ENCODE measurements around the gene LNPEP. TPM values are rescaled to one million over a fixed set of nuclear protein-coding genes. Genes with fewer than 3 reads are reported as not detected.
A peak's percentile ranks its signal among the peaks of the same experiment; 100 is the strongest.

Gene LNPEP
- total RNA-seq, 4 donors from 2014 or later = 7.2 to 40.5 (median 34.8) TPM

DNA sequence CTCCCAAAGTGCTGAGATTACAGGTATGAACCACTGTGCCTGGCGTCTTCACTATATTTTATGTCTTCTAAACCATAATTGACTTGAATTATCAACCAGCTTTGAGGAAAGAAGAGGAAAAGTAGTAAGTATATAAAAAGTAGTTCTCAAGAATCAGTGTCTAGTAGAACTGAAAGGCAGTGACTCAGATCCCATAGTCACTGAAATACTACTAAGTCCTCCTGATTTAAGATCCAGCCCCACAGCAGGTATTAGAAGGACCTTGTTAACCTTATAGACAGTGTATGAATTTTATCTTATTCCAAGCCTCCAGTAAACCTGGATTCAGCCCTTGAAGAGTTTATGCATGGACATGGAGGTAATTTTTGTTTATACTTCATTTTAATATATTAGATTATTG, 31.5 kb downstream of the LNPEP start:
- no peak for DNase-seq
- 56 to 59% methylated on average over 1 of the region's 1 CpG for WGBS, 2 donors (ENCODE audit: low coverage in 1 of 2)
- H3K4me1 ChIP-seq = peaks cover 0 to 67% (median 24%) of the 10 kb centered on the region in 4 donors
- TF ChIP-seq, protein P1, sequence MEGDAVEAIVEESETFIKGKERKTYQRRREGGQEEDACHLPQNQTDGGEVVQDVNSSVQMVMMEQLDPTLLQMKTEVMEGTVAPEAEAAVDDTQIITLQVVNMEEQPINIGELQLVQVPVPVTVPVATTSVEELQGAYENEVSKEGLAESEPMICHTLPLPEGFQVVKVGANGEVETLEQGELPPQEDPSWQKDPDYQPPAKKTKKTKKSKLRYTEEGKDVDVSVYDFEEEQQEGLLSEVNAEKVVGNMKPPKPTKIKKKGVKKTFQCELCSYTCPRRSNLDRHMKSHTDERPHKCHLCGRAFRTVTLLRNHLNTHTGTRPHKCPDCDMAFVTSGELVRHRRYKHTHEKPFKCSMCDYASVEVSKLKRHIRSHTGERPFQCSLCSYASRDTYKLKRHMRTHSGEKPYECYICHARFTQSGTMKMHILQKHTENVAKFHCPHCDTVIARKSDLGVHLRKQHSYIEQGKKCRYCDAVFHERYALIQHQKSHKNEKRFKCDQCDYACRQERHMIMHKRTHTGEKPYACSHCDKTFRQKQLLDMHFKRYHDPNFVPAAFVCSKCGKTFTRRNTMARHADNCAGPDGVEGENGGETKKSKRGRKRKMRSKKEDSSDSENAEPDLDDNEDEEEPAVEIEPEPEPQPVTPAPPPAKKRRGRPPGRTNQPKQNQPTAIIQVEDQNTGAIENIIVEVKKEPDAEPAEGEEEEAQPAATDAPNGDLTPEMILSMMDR (IDR thresholded peaks at IDR 0.05) = no peak
- no peak for TF ChIP-seq POLR2A (IDR thresholded peaks at IDR 0.05)
- TF ChIP-seq EP300 (IDR thresholded peaks at IDR 0.05; ENCODE audit: low read depth) = no peak
- TF ChIP-seq POLR2AphosphoS5 (IDR thresholded peaks at IDR 0.05) = no peak
- intact Hi-C loops (cut with DNase I; ENCODE audit: low total_unique reads) (no loop called here), in situ Hi-C loops (cut with MboI; ENCODE audit: low pct_ligation_motif_present in 1 of 4, low pct_unique_long_range_greater_than_20kb in 1 of 4, low sequenced_read_pairs in 3 of 4) (no loop called here)
- H3K36me3 ChIP-seq = no peaks in the 10 kb centered on the region
- no peaks in the 10 kb centered on the region for H3K27me3 ChIP-seq
- no peak overlapping the region for H3K4me3 ChIP-seq
- H3K9me3 ChIP-seq = no peaks in the 10 kb centered on the region
- peak overlapping the region in 2 of 4 donors; percentile 22 to 38 for H3K27ac ChIP-seq

DNA sequence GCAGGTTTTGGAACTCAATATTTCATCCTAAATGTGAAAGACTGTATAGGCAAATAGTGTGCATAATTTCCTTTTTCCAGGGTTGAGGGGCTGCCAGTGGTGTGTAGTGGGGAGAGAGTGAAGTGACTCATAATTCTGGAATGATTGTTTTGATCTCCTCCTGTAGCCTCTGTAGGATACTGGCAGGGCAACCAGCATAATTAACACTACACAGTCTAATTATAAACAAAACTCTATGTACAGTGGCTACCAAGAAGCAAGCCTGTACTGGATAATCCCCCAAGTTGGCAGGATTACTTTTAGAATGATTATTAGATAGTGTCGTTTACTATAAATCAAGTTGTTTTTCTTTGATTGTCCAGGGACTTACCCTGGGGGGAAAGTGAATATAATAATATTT, 32.2 kb downstream of the LNPEP start:
- TF ChIP-seq POLR2A (IDR thresholded peaks at IDR 0.05) (no peak), POLR2AphosphoS5 (IDR thresholded peaks at IDR 0.05) (no peak), EP300 (IDR thresholded peaks at IDR 0.05; ENCODE audit: low read depth) (no peak)
- TF ChIP-seq, protein P1 (IDR thresholded peaks at IDR 0.05) = no peak

DNA sequence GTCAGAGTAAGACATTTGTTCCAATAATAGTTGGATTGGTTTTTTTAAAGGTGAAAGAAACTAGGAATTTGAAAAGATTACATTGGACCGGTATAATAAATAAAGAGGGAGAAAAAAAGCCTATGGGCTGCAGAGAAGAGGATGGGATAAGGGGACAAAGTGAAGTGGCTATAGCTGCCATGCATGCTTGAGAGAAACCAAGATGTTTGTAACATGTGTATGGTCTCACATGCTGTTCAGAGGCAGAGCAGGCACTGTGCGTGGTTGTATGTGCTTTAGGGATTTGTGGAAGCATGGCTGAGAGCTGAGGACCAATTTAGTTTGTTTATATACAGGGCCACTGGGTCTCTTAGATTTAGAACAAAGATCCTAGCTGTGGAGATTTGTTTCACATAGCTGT, 32.7 kb downstream of the LNPEP start:
- 56 to 64% methylated on average over 2 of the region's 2 CpGs for WGBS, 2 donors (ENCODE audit: low coverage in 1 of 2)
- TF ChIP-seq POLR2A (IDR thresholded peaks at IDR 0.05) (no peak), POLR2AphosphoS5 (IDR thresholded peaks at IDR 0.05) (no peak), EP300 (IDR thresholded peaks at IDR 0.05; ENCODE audit: low read depth) (no peak)
- TF ChIP-seq, protein P1 (IDR thresholded peaks at IDR 0.05) = no peak
- Histone ChIP-seq H3K9me3 (no peaks in the 10 kb centered on the region), H3K27me3 (no peaks in the 10 kb centered on the region), H3K27ac (peak overlapping the region; percentile 7 to 38 (median 15)), H3K36me3 (no peaks in the 10 kb centered on the region), H3K4me1 (peaks cover 0 to 58% (median 15%) of the 10 kb centered on the region in 4 donors), H3K4me3 (no peak overlapping the region)
- DNase-seq = no peak
- in situ Hi-C loops (cut with MboI; ENCODE audit: low pct_ligation_motif_present in 1 of 4, low pct_unique_long_range_greater_than_20kb in 1 of 4, low sequenced_read_pairs in 3 of 4) (no loop called here), intact Hi-C loops (cut with DNase I; ENCODE audit: low total_unique reads) (no loop called here)

More for the DNA sequence above, 32.2 kb downstream of the LNPEP start:
- peaks cover 0 to 64% (median 18%) of the 10 kb centered on the region in 4 donors for H3K4me1 ChIP-seq
- WGBS, 2 donors (ENCODE audit: low coverage in 1 of 2) = 44 to 56% methylated on average over 1 of the region's 1 CpG
- intact Hi-C loops (cut with DNase I; ENCODE audit: low total_unique reads) (no loop called here), in situ Hi-C loops (cut with MboI; ENCODE audit: low pct_ligation_motif_present in 1 of 4, low pct_unique_long_range_greater_than_20kb in 1 of 4, low sequenced_read_pairs in 3 of 4) (no loop called here)
- no peak overlapping the region for H3K4me3 ChIP-seq
- H3K9me3 ChIP-seq = no peaks in the 10 kb centered on the region
- no peak for DNase-seq
- H3K36me3 ChIP-seq = no peaks in the 10 kb centered on the region
- H3K27ac ChIP-seq = peak overlapping the region; percentile 7 to 38 (median 15)
- no peaks in the 10 kb centered on the region for H3K27me3 ChIP-seq

DNA sequence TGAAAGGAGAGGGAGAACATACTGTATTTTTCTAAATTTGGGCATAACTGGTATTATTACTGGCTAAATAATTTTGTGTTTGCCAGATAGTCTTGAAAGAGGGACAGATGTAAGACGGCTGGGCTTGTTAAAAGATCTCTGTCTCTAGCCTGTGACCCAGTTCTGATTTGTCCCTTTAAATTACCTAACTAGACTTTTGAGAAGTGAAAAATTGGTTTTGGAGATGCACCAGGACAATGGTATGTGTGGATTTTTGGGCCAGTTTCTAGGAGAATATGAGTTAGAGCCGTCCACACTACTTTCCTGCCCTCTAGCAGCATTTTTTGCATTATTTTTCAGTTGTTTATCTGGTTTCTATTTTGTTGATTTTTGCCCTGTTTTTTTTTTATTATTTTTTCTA, 33.5 kb downstream of the LNPEP start:
- Histone ChIP-seq H3K4me1 (peaks cover 0 to 51% (median 15%) of the 10 kb centered on the region in 4 donors), H3K27ac (peak overlapping the region in 2 of 4 donors; percentile 22 to 38), H3K36me3 (no peaks in the 10 kb centered on the region), H3K27me3 (no peaks in the 10 kb centered on the region), H3K9me3 (no peaks in the 10 kb centered on the region), H3K4me3 (no peak overlapping the region)
- in situ Hi-C loops (cut with MboI; ENCODE audit: low pct_ligation_motif_present in 1 of 4, low pct_unique_long_range_greater_than_20kb in 1 of 4, low sequenced_read_pairs in 3 of 4) (no loop called here), intact Hi-C loops (cut with DNase I; ENCODE audit: low total_unique reads) (no loop called here)
- WGBS, 2 donors (ENCODE audit: low coverage in 1 of 2) = 50 to 61% methylated on average over 1 to 2 of the region's 2 CpGs
- TF ChIP-seq EP300 (IDR thresholded peaks at IDR 0.05; ENCODE audit: low read depth) (no peak), POLR2AphosphoS5 (IDR thresholded peaks at IDR 0.05) (no peak), POLR2A (IDR thresholded peaks at IDR 0.05) (no peak)
- TF ChIP-seq, protein P1 (IDR thresholded peaks at IDR 0.05) = no peak
- no peak for DNase-seq
